ENCODE measurements around the gene AMN. TPM values are rescaled to one million over a fixed set of nuclear protein-coding genes. Genes with fewer than 3 reads are reported as not detected.
"Not testable (repeated sequence)": the region's sequence is repeated elsewhere in the genome, so short reads cannot be mapped to it uniquely, and the experiment has no call there.

AMN gene
- total RNA-seq, 2 experiments from 2014 or later, result 0.35 to 5.6 TPM

DNA sequence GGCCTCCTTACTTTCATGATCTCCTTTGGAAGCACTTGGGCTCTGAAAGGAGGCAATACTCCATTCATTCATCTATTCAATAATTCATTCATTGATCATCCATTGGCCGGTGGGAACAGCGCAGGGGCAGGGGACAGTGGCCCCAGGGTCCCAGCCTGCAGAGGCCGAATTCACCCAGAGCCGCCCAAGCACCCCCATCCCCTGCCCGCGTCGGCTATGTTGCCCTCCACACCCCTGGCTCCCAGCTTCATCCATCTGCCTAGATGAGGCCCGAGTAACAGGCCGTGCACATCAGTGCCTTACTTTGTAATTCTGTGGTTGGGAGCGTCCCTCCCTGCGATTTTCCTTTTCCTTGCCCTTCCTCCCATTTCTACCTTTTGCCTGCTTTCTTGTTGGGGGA is 3.2 kb downstream of the AMN start:
- no peaks in the 10 kb centered on the region for H3K9me3 ChIP-seq (ENCODE audit: low read length)
- peaks cover 8% of the 10 kb centered on the region for H3K4me1 ChIP-seq (ENCODE audit: insufficient read depth, low read length, poor library complexity, severe bottlenecking)
- DNase-seq (ENCODE audit: low spot score), result no peak
- no peak overlapping the region for H3K27ac ChIP-seq (ENCODE audit: low read depth, low read length, poor library complexity, severe bottlenecking)
- no peak for TF ChIP-seq EZH2phosphoT487 (IDR thresholded peaks at IDR 0.05; ENCODE audit: borderline replicate concordance, low read depth, low read length)
- TF ChIP-seq, protein P1, sequence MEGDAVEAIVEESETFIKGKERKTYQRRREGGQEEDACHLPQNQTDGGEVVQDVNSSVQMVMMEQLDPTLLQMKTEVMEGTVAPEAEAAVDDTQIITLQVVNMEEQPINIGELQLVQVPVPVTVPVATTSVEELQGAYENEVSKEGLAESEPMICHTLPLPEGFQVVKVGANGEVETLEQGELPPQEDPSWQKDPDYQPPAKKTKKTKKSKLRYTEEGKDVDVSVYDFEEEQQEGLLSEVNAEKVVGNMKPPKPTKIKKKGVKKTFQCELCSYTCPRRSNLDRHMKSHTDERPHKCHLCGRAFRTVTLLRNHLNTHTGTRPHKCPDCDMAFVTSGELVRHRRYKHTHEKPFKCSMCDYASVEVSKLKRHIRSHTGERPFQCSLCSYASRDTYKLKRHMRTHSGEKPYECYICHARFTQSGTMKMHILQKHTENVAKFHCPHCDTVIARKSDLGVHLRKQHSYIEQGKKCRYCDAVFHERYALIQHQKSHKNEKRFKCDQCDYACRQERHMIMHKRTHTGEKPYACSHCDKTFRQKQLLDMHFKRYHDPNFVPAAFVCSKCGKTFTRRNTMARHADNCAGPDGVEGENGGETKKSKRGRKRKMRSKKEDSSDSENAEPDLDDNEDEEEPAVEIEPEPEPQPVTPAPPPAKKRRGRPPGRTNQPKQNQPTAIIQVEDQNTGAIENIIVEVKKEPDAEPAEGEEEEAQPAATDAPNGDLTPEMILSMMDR (conservative IDR thresholded peaks at IDR 0.05; ENCODE audit: low read length), result no peak
- no peak overlapping the region for H3K4me3 ChIP-seq (ENCODE audit: low read depth, low read length, poor library complexity, severe bottlenecking)
- no TSS peak for BruUV-seq (replicated peaks)
- no peak overlapping the region for H2AFZ ChIP-seq (ENCODE audit: low read length)
- H3K4me2 ChIP-seq (ENCODE audit: low read length), result no peak overlapping the region
- no peaks in the 10 kb centered on the region for H4K20me1 ChIP-seq (ENCODE audit: insufficient read depth, low read length)
- H3K79me2 ChIP-seq (ENCODE audit: insufficient read depth, low read depth, low read length), result no peaks in the 10 kb centered on the region
- H3K9me2 ChIP-seq (ENCODE audit: insufficient read depth, low read length), result no peaks in the 10 kb centered on the region
- POLR2A ChIA-PET, result no interaction called here
- intact Hi-C loops (cut with micrococcal nuclease; ENCODE audit: unreplicated experiment), result no loop called here
- H3K36me3 ChIP-seq (ENCODE audit: insufficient read depth, low read length), result no peaks in the 10 kb centered on the region
- CTCF ChIA-PET (ENCODE audit: unreplicated experiment), result no interaction called here

DNA sequence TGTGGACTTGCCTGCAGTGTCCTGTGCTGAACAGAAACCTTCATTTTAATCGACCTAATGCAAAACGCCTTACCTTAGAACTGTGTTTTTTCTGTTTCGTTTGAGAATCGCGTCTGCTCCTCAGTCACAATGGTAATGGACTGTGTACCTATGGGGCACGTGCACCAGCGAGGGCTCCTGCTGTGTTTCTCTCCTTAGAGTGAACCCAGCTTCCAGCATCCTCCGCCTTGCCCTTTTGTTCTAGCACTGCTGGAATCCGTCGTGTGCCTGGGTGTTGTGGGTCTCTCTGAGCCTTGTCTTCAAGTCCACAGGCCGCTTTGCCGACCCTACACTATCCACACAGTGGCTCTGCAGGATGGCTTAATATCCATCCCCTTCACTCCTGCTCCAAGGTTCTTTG is 3.6 kb downstream of the AMN start:
- Histone ChIP-seq H3K4me1 (ENCODE audit: insufficient read depth, low read length, poor library complexity, severe bottlenecking) (peaks cover 8% of the 10 kb centered on the region), H3K4me3 (ENCODE audit: low read depth, low read length, poor library complexity, severe bottlenecking) (no peak overlapping the region), H3K79me2 (ENCODE audit: insufficient read depth, low read depth, low read length) (no peaks in the 10 kb centered on the region), H3K9me2 (ENCODE audit: insufficient read depth, low read length) (no peaks in the 10 kb centered on the region), H3K27ac (ENCODE audit: low read depth, low read length, poor library complexity, severe bottlenecking) (no peak overlapping the region), H3K4me2 (ENCODE audit: low read length) (no peak overlapping the region), H4K20me1 (ENCODE audit: insufficient read depth, low read length) (no peaks in the 10 kb centered on the region), H3K36me3 (ENCODE audit: insufficient read depth, low read length) (no peaks in the 10 kb centered on the region), H2AFZ (ENCODE audit: low read length) (no peak overlapping the region), H3K9me3 (ENCODE audit: low read length) (no peaks in the 10 kb centered on the region)
- ChIA-PET POLR2A (no interaction called here), CTCF (ENCODE audit: unreplicated experiment) (no interaction called here)
- intact Hi-C loops (cut with micrococcal nuclease; ENCODE audit: unreplicated experiment), result no loop called here
- no peak for DNase-seq (ENCODE audit: low spot score)
- TF ChIP-seq, protein P1 (conservative IDR thresholded peaks at IDR 0.05; ENCODE audit: low read length), result no peak
- TF ChIP-seq EZH2phosphoT487 (IDR thresholded peaks at IDR 0.05; ENCODE audit: borderline replicate concordance, low read depth, low read length), result no peak
- BruUV-seq (replicated peaks), result no TSS peak

DNA sequence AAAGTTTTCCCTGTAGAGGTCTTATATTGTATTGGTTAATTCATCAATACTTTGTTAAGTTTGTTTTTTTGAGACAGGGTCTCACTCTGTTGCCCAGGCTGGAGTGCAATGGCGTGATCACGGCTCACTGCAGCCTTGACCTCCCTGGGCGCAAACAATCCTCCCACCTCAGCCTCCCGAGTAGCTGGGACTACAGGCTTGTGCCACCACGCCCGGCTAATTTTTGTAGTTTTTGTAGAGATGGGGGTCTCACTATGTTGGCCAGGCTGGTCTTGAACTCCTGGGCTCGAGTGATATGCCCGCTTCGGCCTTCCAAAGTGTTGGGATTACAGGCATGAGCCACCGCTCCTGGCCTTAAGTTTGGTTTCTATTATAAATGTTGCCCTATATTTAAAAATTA is 4.4 kb downstream of the AMN start:
- CTCF ChIA-PET (ENCODE audit: unreplicated experiment); H3K79me2 ChIP-seq (ENCODE audit: insufficient read depth, low read depth, low read length): not testable (repeated sequence)

More for the DNA sequence above, 4.4 kb downstream of the AMN start:
- H4K20me1 ChIP-seq (ENCODE audit: insufficient read depth, low read length); H3K9me2 ChIP-seq (ENCODE audit: insufficient read depth, low read length); BruUV-seq (replicated peaks); H3K36me3 ChIP-seq (ENCODE audit: insufficient read depth, low read length); H3K4me1 ChIP-seq (ENCODE audit: insufficient read depth, low read length, poor library complexity, severe bottlenecking); POLR2A ChIA-PET; H3K4me2 ChIP-seq (ENCODE audit: low read length); H3K9me3 ChIP-seq (ENCODE audit: low read length); H3K27ac ChIP-seq (ENCODE audit: low read depth, low read length, poor library complexity, severe bottlenecking); H2AFZ ChIP-seq (ENCODE audit: low read length); intact Hi-C loops (cut with micrococcal nuclease; ENCODE audit: unreplicated experiment); DNase-seq (ENCODE audit: low spot score); H3K4me3 ChIP-seq (ENCODE audit: low read depth, low read length, poor library complexity, severe bottlenecking): not testable (repeated sequence)
